HG03439 (cell line): ENCODE results near the gene LRRC71.

ENCODE experiments used
- ATAC-seq: cut with Tn5 transposase; IDR thresholded peaks from one replicate; pipeline ENCODE4 v1.9.1; 2021; ENCODE audit warnings: mild to moderate bottlenecking, moderate library complexity; ENCODE audit not compliant: unreplicated experiment

The LRRC71 gene

GRCh38 chr1:156905176-156905575 lies 15.3 kb upstream of the LRRC71 start:
- no peak for ATAC-seq

DNA sequence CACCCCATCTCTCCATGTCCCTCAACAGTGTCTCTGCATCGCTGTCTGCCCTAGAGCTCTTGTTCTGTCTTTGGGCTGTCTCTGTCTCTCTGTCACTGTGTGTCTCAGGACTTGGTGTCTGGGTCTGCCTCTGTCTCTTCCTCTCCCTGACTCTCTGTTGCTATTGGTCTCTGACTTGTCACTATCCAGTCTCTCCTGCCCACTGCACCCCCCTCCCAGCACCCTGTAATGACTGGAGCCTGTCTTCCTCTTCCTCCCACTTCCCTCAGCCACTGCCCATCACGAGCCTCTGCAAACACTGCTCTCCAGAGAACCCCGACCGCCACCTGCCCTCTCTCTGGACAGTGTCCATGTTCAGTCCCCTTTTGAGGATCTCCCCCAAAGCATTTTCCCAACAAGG lies 14.8 kb upstream of the LRRC71 start:
- ATAC-seq, result no peak

DNA sequence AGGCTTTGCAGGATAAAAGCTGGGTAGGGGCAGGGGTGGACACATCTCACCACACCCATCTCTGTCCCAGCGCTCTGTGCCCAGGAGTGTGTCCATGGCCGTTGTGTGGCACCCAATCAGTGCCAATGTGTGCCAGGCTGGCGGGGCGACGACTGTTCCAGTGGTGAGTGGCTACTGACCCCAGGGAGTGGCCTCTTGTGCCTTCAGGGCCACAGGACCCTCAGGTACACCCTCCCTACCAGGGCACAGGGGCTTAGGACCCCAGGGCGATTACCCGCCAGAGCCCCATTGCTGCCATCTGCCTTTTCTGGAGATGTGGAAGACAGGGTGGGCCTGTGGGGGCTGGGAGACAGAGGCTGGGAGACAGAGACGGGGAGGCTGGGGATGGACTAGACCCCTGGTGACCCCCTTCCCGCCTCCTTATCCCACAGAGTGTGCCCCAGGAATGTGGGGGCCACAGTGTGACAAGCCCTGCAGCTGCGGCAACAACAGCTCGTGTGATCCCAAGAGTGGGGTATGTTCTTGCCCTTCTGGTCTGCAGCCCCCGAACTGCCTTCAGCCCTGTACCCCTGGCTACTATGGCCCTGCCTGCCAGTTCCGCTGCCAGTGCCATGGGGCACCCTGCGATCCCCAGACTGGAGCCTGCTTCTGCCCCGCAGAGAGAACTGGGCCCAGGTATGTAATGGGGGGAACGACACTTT lies 14.1 kb upstream of the LRRC71 start:
- no peak for ATAC-seq

- ATAC-seq, result no peak
Observed at GRCh38 chr1:156908541-156908940, 11.9 kb upstream of the LRRC71 start.

DNA sequence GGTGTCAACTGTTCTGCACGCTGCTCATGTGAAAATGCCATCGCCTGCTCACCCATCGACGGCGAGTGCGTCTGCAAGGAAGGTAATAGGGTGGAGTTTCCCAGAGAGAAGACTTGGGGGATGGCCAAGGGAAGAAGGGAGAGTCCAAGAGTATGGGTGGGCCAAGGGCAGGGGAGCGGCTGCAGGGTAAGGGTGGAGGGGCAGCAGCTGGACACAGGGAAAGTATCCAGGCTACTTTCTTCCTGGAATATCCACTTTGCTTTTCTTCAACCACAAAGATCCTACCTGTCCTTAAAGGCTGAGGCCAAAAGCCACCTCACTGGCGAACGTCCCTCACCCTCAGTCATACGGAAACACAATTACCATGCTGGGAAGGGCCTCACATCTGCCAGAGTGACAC lies 11.5 kb upstream of the LRRC71 start:
- ATAC-seq, result no peak

DNA sequence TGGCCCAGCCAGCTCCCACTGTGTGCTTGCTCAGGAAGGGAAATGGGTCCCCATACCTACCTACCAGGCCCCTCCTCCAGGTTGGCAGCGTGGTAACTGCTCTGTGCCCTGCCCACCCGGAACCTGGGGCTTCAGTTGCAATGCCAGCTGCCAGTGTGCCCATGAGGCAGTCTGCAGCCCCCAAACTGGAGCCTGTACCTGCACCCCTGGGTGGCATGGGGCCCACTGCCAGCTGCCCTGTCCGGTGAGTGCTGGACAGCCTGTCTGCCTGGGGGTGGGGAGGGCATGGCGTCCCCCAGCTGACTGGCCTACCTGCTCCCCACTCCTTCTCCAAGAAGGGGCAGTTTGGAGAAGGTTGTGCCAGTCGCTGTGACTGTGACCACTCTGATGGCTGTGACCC lies 10.8 kb upstream of the LRRC71 start:
- no peak for ATAC-seq

- ATAC-seq, result no peak
Observed at GRCh38 chr1:156910309-156910782, 10.1 kb upstream of the LRRC71 start.

DNA sequence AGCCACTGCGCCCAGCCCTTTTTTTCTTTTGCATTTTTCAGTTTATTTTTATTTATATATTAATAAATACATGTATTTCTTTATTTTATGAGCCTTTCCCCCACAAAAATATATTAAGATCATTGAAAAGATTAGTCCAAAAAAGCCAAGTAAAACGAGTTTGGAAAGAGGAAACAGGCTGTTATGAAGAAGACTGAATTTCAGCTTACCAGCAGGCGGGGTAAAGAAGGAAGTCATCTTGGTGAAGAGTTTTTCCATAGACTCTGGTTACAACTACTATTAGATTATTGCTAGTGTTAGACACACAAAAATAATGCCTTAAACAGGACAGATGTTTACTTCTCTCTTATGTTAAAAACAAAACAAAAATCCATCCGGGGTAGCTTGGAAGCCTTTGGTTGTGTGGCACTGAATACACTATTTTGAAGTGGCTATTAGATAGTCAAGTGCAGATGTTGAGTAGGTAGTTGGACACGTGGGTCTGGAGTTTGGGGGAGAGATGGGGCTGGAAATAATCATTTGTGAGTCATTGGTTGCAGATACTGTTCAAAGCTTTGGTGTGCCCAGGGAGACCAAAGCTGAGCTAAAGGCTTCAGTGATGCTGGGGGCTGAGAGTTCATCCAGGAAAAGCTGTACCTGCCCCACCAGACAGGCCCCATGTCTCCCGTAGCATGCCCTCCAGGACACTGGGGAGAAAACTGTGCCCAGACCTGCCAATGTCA lies 8.7 kb upstream of the LRRC71 start:
- ATAC-seq, result no peak

DNA sequence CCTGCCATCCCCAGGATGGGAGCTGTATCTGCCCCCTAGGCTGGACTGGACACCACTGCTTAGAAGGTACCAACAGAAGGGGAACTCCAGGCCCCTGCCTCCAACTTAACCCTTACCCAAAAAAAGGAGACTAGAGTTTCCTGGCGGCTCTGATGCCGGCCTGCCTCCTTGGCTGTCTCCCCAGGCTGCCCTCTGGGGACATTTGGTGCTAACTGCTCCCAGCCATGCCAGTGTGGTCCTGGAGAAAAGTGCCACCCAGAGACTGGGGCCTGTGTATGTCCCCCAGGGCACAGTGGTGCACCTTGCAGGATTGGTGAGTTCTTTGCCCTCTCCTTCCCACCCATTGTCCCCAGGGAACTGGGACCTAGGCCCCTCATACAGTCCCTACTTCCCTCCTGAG lies 8.1 kb upstream of the LRRC71 start:
- ATAC-seq, result no peak

DNA sequence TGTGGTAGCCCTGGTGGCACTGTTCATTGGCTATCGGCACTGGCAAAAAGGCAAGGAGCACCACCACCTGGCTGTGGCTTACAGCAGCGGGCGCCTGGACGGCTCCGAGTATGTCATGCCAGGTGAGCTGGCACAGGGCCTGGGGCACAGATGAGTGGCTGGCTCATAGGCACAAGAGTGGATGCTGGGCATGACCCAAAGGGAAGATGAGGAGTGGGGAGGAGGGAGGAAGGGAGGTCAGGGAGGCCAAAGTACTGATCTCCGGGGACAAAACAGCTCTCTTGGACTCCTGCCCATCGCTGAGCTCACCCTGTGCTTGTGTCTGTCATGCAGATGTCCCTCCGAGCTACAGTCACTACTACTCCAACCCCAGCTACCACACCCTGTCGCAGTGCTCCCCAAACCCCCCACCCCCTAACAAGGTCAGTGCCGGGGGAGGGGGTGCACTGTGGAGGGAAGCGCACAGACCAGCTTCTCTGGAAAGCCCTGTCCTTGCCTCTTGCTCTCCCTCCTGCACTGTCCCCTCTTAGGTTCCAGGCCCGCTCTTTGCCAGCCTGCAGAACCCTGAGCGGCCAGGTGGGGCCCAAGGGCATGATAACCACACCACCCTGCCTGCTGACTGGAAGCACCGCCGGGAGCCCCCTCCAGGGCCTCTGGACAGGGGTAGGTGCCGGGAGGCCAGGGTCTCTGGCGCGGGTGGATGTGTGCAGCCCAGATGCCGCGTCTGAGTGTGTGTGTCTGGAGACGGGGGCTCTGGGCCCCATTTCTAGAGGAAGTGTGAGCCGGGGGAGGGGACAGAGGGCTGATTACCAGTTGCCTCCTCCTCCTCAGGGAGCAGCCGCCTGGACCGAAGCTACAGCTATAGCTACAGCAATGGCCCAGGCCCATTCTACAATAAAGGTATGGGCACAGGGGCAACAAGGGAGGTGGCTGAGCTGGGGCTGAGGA lies 7.3 kb upstream of the LRRC71 start:
- no peak for ATAC-seq

DNA sequence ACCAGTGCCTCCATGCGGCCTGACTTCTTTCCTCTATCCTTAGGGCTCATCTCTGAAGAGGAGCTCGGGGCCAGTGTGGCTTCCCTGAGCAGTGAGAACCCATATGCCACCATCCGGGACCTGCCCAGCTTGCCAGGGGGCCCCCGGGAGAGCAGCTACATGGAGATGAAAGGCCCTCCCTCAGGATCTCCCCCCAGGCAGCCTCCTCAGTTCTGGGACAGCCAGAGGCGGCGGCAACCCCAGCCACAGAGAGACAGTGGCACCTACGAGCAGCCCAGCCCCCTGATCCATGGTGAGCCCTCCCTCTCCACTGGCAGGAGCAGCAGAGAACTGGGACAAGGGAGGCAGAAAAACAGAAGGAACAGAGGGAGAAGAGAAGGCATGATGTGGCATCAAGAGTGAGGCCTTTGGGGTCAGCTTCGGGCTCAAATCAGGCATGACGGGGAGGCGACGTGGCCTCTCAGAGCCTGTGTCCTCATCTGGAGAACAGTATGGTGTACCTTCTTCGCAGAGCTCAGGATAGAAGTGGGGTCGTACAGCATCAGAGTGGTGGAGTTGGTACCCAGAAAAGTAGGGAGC lies 6.5 kb upstream of the LRRC71 start:
- ATAC-seq, result no peak

- ATAC-seq, result no peak
Observed at GRCh38 chr1:156914440-156914856, 6.0 kb upstream of the LRRC71 start.

- no peak for ATAC-seq
Observed at GRCh38 chr1:156921053-156921529, 659 bp downstream of the LRRC71 start.

- ATAC-seq, result no peak
Observed at GRCh38 chr1:156922986-156923669, 2.7 kb downstream of the LRRC71 start.

GRCh38 chr1:156923670-156924477 lies 3.4 kb downstream of the LRRC71 start:
- ATAC-seq, result no peak

DNA sequence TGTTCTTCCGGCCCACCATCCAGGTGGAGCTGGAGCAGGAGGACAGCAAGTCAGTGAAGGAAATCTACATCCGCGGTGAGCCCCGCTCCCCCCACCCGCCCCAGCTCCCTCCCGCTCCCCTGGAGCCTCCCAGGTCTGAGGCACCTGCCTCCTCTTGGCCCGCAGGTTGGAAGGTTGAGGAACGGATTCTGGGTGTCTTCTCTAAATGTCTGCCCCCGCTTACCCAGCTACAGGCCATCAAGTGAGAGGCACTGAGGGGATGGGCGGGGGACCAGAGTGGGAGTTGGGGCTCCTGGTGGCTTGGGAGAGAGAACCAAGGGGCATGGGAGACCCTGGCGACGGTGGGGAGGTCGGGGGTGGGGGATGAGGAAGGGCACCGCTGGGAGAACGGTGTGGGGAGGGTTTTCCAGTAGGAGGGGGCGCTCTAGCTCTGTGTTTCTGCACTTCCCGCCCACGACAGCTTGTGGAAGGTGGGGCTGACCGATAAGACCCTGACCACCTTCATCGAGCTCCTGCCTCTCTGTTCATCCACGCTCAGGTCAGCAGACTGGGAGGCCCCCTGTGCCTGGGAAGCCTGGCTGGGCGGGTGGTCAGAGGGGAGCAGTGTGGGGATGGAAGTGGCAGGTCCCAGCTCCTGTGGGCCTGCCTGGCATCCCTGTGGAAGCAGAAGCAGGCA lies 4.2 kb downstream of the LRRC71 start:
- ATAC-seq, result no peak

DNA sequence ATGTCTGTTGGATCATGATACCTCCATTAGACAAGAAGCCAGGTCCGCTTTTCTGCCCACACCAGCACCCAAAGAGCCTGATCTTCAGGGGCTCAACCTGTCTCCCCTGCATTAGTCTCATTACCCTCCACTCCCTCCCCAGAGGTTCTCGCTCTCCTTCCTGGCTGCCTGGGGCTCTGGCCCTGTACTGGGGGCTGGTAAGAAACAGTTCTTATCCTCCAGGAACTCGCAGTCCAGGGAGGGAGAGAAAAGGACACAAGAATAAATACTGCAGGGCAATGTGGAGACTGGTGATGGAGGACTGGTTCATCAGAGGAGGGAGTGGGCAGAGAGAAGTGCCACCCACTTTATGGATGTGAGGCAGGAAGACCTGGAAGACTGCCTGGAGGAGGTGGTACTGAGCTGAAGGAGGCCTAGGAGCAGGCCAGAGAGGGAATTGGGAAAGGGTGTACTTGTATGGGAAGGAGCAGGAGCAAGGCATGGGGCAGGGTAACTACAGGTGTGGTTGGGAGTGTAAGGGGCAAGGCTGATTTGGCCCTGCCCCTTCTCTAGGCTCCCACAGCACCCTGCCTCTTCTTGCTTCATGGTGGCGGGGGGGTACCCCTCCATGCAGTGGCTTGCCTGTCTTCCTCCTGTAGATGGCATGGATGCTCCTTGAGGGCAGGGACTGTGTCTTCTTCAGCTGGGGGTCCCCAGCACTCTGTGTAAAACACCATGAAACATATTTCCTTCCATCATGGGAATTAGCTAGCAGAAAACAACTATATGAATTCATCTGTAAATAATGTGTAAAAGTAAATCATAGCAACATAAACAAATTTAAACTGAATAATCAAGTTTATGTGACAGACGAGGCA lies 5.0 kb downstream of the LRRC71 start:
- no peak for ATAC-seq

GRCh38 chr1:156926175-156926574 lies 5.7 kb downstream of the LRRC71 start:
- ATAC-seq, result no peak
